ENCODE measurements around the gene SEH1L.

- no peak for TF ChIP-seq EZH2 (IDR thresholded peaks at IDR 0.05; ENCODE audit: insufficient read depth, poor library complexity, severe bottlenecking)
- no peak for TF ChIP-seq EZH2phosphoT487 (IDR thresholded peaks at IDR 0.05; ENCODE audit: insufficient read depth, low read depth)
These were observed at the start of gene SEH1L for GRCh38 chr18:12947285-12948049.

Data from GM23248 (cell line).